ENCODE measurements around the gene MAGI2. TPM values are rescaled to one million over a fixed set of nuclear protein-coding genes. Genes with fewer than 3 reads are reported as not detected.

MAGI2 gene
- total and polyA plus RNA-seq, 2 of the 13 experiments (the other 11 are each of a cell fraction or from before 2014, with no cell fraction given) = 1.5 to 3.8 TPM

DNA sequence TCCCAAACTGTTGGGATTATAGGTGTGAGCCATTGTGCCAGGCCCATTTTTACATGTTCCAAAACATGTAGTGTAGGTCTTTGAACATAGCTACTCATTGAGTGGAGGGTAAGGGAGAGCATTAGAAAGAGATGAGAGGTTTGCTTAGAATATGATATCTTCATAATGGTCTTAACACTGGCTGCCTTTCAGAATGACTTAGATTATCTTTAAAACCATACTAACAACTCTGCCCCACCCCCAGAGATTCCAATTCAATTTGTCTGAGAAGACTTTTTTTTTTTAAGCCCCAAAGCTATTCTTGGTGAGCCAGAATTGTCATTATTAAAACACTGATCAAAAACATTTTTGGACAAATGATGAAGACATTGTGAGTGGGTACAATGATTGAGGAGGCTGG, 1486.0 kb downstream of the MAGI2 start (continued):
- TF ChIP-seq, protein P1, sequence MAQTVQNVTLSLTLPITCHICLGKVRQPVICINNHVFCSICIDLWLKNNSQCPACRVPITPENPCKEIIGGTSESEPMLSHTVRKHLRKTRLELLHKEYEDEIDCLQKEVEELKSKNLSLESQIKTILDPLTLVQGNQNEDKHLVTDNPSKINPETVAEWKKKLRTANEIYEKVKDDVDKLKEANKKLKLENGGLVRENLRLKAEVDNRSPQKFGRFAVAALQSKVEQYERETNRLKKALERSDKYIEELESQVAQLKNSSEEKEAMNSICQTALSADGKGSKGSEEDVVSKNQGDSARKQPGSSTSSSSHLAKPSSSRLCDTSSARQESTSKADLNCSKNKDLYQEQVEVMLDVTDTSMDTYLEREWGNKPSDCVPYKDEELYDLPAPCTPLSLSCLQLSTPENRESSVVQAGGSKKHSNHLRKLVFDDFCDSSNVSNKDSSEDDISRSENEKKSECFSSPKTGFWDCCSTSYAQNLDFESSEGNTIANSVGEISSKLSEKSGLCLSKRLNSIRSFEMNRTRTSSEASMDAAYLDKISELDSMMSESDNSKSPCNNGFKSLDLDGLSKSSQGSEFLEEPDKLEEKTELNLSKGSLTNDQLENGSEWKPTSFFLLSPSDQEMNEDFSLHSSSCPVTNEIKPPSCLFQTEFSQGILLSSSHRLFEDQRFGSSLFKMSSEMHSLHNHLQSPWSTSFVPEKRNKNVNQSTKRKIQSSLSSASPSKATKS (CRISPR knock-in tag; IDR thresholded peaks at IDR 0.05) = no peak
- TF ChIP-seq ZNF7 (CRISPR knock-in tag; IDR thresholded peaks at IDR 0.05) (no peak), CC2D1A (CRISPR knock-in tag; IDR thresholded peaks at IDR 0.05) (no peak), BCL6 (CRISPR knock-in tag; IDR thresholded peaks at IDR 0.05) (no peak)
- TF ChIP-seq, protein P2, sequence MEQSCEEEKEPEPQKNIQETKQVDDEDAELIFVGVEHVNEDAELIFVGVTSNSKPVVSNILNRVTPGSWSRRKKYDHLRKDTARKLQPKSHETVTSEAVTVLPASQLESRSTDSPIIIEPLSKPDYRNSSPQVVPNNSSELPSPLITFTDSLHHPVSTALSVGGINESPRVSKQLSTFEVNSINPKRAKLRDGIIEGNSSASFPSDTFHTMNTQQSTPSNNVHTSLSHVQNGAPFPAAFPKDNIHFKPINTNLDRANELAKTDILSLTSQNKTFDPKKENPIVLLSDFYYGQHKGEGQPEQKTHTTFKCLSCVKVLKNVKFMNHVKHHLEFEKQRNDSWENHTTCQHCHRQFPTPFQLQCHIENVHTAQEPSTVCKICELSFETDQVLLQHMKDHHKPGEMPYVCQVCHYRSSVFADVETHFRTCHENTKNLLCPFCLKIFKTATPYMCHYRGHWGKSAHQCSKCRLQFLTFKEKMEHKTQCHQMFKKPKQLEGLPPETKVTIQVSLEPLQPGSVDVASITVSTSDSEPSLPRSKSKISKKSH (CRISPR knock-in tag; IDR thresholded peaks at IDR 0.05; ENCODE audit: borderline replicate concordance) = no peak

Small RNAs within 50 kb of the gene (small RNA-seq; reads per million reads assigned to genes)
- 0 reads per million in 3 experiments for gene RNU6-337P (ENCODE audit: insufficient read depth in 2 of 3, insufficient read length in 3 of 3, low read depth in 2 of 3, low replicate concordance in 1 of 3)
- 0 reads per million in 3 experiments for gene RNU6-530P (ENCODE audit: insufficient read depth in 2 of 3, insufficient read length in 3 of 3, low read depth in 2 of 3, low replicate concordance in 1 of 3)
